Immature natural killer cell (primary cell): ENCODE measurements around the gene SMIM20. TPM values are rescaled to one million over a fixed set of nuclear protein-coding genes. Genes with fewer than 3 reads are reported as not detected.

Experiments
- DNase-seq, 3 donors: peaks; one replicate each; pipeline ENCODE4 v3.0.0; 2022; ENCODE audit warnings: mixed read lengths in 1 of 3
- H3K27ac Mint-ChIP-seq, 6 donors: one replicate each; pipeline ENCODE4 v1.8.0; 2020; ENCODE audit warnings: mixed read lengths in 6 of 6, mild to moderate bottlenecking in 5 of 6, inconsistent platforms in 4 of 6, moderate library complexity in 3 of 6
- H3K27me3 Mint-ChIP-seq, 3 donors: one replicate each; pipeline ENCODE4 v1.8.0; 2020 to 2021; ENCODE audit warnings: low read depth in 3 of 3, mild to moderate bottlenecking in 3 of 3, mixed read lengths in 3 of 3, moderate library complexity in 3 of 3, inconsistent platforms in 1 of 3
- H3K36me3 Mint-ChIP-seq, 3 donors: one replicate each; pipeline ENCODE4 v1.8.0; 2020; ENCODE audit warnings: mixed read lengths in 3 of 3, inconsistent platforms in 2 of 3, mild to moderate bottlenecking in 2 of 3
- H3K4me1 Mint-ChIP-seq, 2 donors: one replicate each; pipeline ENCODE4 v1.8.0; 2020; ENCODE audit warnings: inconsistent platforms in 2 of 2, mild to moderate bottlenecking in 2 of 2, mixed read lengths in 2 of 2, moderate library complexity in 1 of 2
- H3K4me3 Mint-ChIP-seq, 5 donors: one replicate each; pipeline ENCODE4 v1.8.0; 2020; ENCODE audit warnings: mild to moderate bottlenecking in 5 of 5, mixed read lengths in 5 of 5, inconsistent platforms in 3 of 5, moderate library complexity in 3 of 5
- H3K9me3 Mint-ChIP-seq, 6 donors: one replicate each; pipeline ENCODE4 v1.8.0; 2020; ENCODE audit warnings: mild to moderate bottlenecking in 6 of 6, mixed read lengths in 6 of 6, inconsistent platforms in 4 of 6, moderate library complexity in 3 of 6
- polyA plus RNA-seq, 3 donors: library from polyadenylated mRNA; unstranded; fragments of 300-500 nt; fragmentation: Illumina TruSeq; gene quantifications; one replicate each; pipeline ENCODE4 v1.2.3, GENCODE V29; 2021

SMIM20 gene
- polyA plus RNA-seq, 3 donors from 2014 or later = 34.8 to 51.6 (median 36.9) TPM

GRCh38 chr4:25881193-25881592 is 32.8 kb upstream of the SMIM20 start:
- no peaks in the 10 kb centered on the region for H3K4me1 Mint-ChIP-seq
- H3K9me3 Mint-ChIP-seq = peaks cover 0 to 3% (median 0%) of the 10 kb centered on the region in 6 donors
- no peak overlapping the region for H3K27ac Mint-ChIP-seq
- peaks cover 4 to 13% (median 4%) of the 10 kb centered on the region in 3 donors for H3K27me3 Mint-ChIP-seq
- no peaks in the 10 kb centered on the region for H3K36me3 Mint-ChIP-seq
- DNase-seq = no peak
- H3K4me3 Mint-ChIP-seq = no peak overlapping the region

DNA sequence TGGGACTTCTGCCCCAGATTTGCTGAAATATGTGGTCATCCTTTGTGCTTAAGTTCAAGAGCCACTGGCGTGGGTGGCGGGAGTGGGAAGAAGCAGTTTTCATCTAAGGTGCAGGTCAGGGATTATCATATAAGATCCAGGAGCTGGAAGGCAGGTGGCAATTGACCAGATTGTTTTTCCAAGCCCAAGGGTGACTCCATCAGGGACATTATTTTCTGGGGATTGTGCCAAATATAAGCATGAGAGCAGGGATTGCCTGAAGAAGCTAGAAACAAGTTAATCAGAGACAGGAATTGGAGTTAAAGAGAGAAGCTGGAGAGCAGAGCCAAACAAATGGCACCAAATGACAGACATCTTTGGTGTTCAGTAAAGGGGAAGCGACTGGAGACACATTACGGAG is 31.8 kb upstream of the SMIM20 start:
- no peaks in the 10 kb centered on the region for H3K9me3 Mint-ChIP-seq
- H3K4me1 Mint-ChIP-seq = no peaks in the 10 kb centered on the region
- no peak overlapping the region for H3K27ac Mint-ChIP-seq

GRCh38 chr4:25883565-25883964 is 30.5 kb upstream of the SMIM20 start:
- peaks cover 4 to 13% (median 4%) of the 10 kb centered on the region in 3 donors for H3K27me3 Mint-ChIP-seq
- no peak for DNase-seq
- no peaks in the 10 kb centered on the region for H3K36me3 Mint-ChIP-seq
- H3K27ac Mint-ChIP-seq = no peak overlapping the region
- H3K4me3 Mint-ChIP-seq = no peak overlapping the region
- H3K4me1 Mint-ChIP-seq = no peaks in the 10 kb centered on the region
- no peaks in the 10 kb centered on the region for H3K9me3 Mint-ChIP-seq

More for the DNA sequence above, 31.8 kb upstream of the SMIM20 start:
- H3K27me3 Mint-ChIP-seq = peaks cover 4 to 13% (median 4%) of the 10 kb centered on the region in 3 donors
- H3K4me3 Mint-ChIP-seq = no peak overlapping the region
- no peak for DNase-seq
- H3K36me3 Mint-ChIP-seq = no peaks in the 10 kb centered on the region

DNA sequence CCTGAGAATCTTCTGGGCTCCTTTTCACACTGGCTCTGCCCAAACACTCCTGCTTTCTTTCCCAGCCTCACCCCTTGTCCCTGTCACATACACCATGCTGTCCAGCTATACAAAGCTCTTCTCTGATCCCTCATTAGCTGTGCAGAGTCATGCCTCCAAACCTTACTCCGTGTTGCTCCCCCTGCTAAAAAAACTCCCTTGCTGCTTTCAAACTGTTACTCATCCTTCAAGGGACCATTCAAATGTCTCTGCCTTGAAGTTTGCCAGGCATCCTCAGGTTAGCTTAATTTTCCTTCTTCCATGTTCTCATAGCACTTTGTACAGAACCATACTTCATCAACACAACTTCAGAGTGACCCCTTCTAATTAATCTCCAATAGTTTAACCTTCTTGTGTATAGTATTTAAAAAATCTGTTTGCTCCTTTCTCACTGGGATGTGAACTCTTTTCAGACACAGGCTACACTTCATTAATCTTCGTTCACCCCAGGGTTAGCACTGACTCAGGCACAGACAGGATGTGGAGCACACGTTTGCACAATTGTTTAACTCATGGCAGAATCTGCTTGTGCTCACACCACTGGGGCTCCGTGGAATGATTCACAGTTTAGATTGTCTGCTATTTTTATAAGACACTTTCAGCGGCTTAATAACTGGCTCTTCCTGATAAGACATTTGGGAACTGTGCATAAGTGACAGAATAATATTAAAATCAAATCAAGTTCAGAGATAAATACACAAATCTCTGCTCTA is 29.8 kb upstream of the SMIM20 start:
- Mint-ChIP-seq H3K4me1 (no peaks in the 10 kb centered on the region), H3K4me3 (no peak overlapping the region)

DNA sequence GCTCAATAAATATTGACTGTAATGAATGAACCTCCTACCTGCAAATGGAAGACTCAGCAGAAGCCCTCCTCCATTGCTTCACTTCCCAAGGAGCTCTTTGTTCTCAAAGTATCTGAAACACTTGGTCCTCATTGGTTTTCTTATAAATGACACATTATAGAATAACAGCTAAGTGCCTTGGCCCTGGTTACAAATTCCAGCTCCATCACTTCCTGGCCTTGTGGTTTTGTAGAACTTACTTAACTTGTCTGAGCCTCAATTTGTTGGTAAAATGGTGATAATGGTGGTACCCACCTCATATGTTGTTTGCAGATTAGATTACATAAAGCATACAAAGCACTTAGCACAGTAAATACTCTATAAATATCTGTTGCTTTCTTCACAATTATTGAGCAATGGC is 25.2 kb upstream of the SMIM20 start:
- H3K27ac Mint-ChIP-seq = no peak overlapping the region
- H3K4me1 Mint-ChIP-seq = no peaks in the 10 kb centered on the region
- DNase-seq = no peak
- H3K27me3 Mint-ChIP-seq = peaks cover 0 to 5% (median 4%) of the 10 kb centered on the region in 3 donors
- no peaks in the 10 kb centered on the region for H3K36me3 Mint-ChIP-seq
- H3K4me3 Mint-ChIP-seq = no peak overlapping the region
- no peaks in the 10 kb centered on the region for H3K9me3 Mint-ChIP-seq

More for the DNA sequence above, 29.8 kb upstream of the SMIM20 start:
- Mint-ChIP-seq H3K27me3 (peaks cover 4 to 13% (median 4%) of the 10 kb centered on the region in 3 donors), H3K36me3 (no peaks in the 10 kb centered on the region), H3K27ac (no peak overlapping the region), H3K9me3 (no peaks in the 10 kb centered on the region)
- no peak for DNase-seq

DNA sequence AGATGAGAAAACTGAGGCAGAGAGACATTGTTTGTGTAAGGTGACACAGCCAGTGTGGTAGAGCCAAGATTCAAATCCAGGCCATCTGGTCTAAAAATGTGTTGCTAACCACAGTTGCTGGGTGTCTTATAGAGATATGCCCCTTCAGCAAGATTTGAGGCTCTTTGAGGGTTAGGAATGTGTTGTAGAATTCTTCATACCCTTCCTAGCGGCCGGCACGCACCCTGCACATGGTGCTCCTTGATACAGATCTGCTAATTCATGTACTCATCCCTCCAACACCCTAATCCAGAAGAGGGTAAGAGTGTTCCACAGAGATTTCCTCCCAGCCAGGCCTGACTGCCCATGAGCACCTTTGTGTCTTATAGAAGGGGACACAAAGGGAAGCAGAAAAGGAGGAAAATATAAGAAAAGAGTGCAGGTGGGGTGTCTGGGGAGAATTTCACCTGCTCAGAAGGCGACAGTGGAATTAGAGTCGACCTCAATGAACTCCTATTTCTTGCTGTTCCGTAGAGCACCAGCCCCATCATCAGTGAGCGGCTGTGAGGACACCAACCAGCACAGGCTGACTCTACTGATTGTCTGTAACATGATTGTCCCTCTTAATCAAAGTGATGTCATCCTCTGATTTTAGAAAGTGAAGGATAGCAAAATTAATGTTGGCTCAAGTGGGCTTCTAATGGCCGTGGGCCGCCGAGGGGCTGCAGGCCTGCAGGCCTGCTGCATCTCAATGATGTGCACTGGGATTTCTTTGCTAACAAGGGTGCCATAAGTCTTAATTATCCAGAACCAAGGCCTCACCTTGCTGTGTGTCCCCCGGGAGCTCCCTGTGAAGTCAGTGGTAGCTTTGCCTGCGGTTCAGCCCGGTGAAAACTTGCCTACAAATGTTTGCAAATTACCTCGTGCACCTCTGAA is 24.2 kb upstream of the SMIM20 start:
- Mint-ChIP-seq H3K27me3 (peaks cover 0 to 3% (median 0%) of the 10 kb centered on the region in 3 donors), H3K4me1 (no peaks in the 10 kb centered on the region), H3K4me3 (no peak overlapping the region), H3K9me3 (no peaks in the 10 kb centered on the region), H3K36me3 (no peaks in the 10 kb centered on the region), H3K27ac (no peak overlapping the region)
- no peak for DNase-seq

- DNase-seq = no peak
- Mint-ChIP-seq H3K9me3 (no peaks in the 10 kb centered on the region), H3K4me3 (no peak overlapping the region), H3K36me3 (no peaks in the 10 kb centered on the region), H3K27ac (no peak overlapping the region), H3K27me3 (peaks cover 0 to 3% (median 1%) of the 10 kb centered on the region in 3 donors), H3K4me1 (no peaks in the 10 kb centered on the region)
Measured at GRCh38 chr4:25890571-25891485, 23.2 kb upstream of the SMIM20 start.

GRCh38 chr4:25892796-25893195 is 21.2 kb upstream of the SMIM20 start:
- no peak overlapping the region for H3K4me3 Mint-ChIP-seq
- no peaks in the 10 kb centered on the region for H3K36me3 Mint-ChIP-seq
- H3K4me1 Mint-ChIP-seq = no peaks in the 10 kb centered on the region

GRCh38 chr4:25896776-25897539 is 17.1 kb upstream of the SMIM20 start:
- no peaks in the 10 kb centered on the region for H3K4me1 Mint-ChIP-seq
- no peaks in the 10 kb centered on the region for H3K9me3 Mint-ChIP-seq
- DNase-seq = no peak
- H3K36me3 Mint-ChIP-seq = no peaks in the 10 kb centered on the region
- H3K27ac Mint-ChIP-seq = no peak overlapping the region
- peaks cover 3% of the 10 kb centered on the region in 3 donors for H3K27me3 Mint-ChIP-seq
- H3K4me3 Mint-ChIP-seq = no peak overlapping the region

More at GRCh38 chr4:25892796-25893195, 21.2 kb upstream of the SMIM20 start:
- no peak for DNase-seq
- peaks cover 0 to 3% (median 1%) of the 10 kb centered on the region in 3 donors for H3K27me3 Mint-ChIP-seq
- H3K27ac Mint-ChIP-seq = no peak overlapping the region
- no peaks in the 10 kb centered on the region for H3K9me3 Mint-ChIP-seq

- no peak for DNase-seq
- H3K4me3 Mint-ChIP-seq = no peak overlapping the region
- no peak overlapping the region for H3K27ac Mint-ChIP-seq
- H3K27me3 Mint-ChIP-seq = peaks cover 3 to 5% (median 5%) of the 10 kb centered on the region in 3 donors
- H3K4me1 Mint-ChIP-seq = no peaks in the 10 kb centered on the region
- peaks cover 0 to 4% (median 3%) of the 10 kb centered on the region in 3 donors for H3K36me3 Mint-ChIP-seq
- no peaks in the 10 kb centered on the region for H3K9me3 Mint-ChIP-seq
Measured at GRCh38 chr4:25900310-25900709, 13.7 kb upstream of the SMIM20 start.

DNA sequence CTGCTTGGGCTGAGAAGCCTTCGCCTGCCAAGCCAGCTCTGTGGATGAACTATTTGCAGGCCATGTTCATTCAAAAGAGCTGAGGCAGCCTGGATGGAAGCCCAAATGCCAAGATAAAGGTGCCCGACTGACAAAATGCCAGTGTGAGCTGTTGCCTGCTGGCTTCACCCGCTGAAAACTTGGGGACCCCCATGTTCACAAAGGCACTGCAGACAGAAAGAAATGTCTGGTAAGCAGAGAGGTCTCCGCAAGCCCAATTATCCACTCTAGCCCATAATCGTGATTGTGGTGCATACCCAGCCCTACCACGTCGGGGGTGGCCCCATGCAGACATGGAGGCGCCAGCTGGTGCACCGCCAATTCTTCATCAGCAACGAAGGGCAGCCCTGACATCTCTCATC is 13.0 kb upstream of the SMIM20 start:
- no peak overlapping the region for H3K27ac Mint-ChIP-seq

GRCh38 chr4:25903900-25904747 is 9.9 kb upstream of the SMIM20 start:
- Mint-ChIP-seq H3K27ac (no peak overlapping the region), H3K4me1 (no peaks in the 10 kb centered on the region), H3K4me3 (no peak overlapping the region), H3K9me3 (no peaks in the 10 kb centered on the region), H3K36me3 (peaks cover 0 to 6% (median 3%) of the 10 kb centered on the region in 3 donors), H3K27me3 (peaks cover 5 to 13% (median 9%) of the 10 kb centered on the region in 3 donors)
- no peak for DNase-seq

More for the DNA sequence above, 13.0 kb upstream of the SMIM20 start:
- Mint-ChIP-seq H3K9me3 (no peaks in the 10 kb centered on the region), H3K27me3 (peaks cover 3 to 5% (median 5%) of the 10 kb centered on the region in 3 donors), H3K4me1 (no peaks in the 10 kb centered on the region), H3K4me3 (no peak overlapping the region), H3K36me3 (peaks cover 0 to 6% (median 3%) of the 10 kb centered on the region in 3 donors)
- DNase-seq = no peak
